Measurements from ENCODE around the gene SCARF2.

DNA sequence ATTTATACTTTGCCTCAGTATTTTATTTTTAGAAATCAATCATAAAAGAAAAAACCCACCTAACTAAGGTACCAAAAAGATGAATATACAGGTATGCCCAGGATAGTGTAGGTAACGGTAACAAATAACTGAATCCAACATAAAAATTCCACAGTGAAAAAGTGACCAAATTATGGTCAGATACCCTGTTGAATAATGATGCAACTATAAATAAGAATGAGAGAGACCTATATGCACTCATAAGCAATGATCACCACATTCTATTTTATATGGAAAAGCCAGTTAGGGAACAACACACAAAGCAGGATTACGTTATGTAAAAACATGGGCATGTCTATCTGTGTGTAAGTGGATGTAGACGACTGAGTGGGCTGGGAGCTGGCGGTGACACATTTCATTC, 50.7 kb downstream of the SCARF2 start:
- TF ChIP-seq CTCF (IDR thresholded peaks at IDR 0.05) (no peak), EZH2 (IDR thresholded peaks at IDR 0.05; ENCODE audit: borderline replicate concordance, insufficient read depth, low read depth, low read length, poor library complexity, severe bottlenecking) (no peak)

Data from B cell (primary cell).